Spleen (tissue), 11 donors: ENCODE measurements around the gene HMGCL. TPM values are rescaled to one million over a fixed set of nuclear protein-coding genes. Genes with fewer than 3 reads are reported as not detected.
"Not testable (repeated sequence)": the region's sequence is repeated elsewhere in the genome, so short reads cannot be mapped to it uniquely, and the experiment has no call there.

Source experiments
- DNase-seq: peaks from one replicate; pipeline ENCODE4 v3.0.0-alpha.2; 2020
- H3K27ac ChIP-seq, 8 donors: fragments of 200-600 bp; sonication (generic) in 7 of 8; 1 replicate in 4 of 8; 2 replicates in 4 of 8; pipeline versions ENCODE4 v1.5.0 to v1.8.0; 2016 to 2021; ENCODE audit warnings: inconsistent platforms in 4 of 8, mild to moderate bottlenecking in 4 of 8, moderate library complexity in 1 of 8
- H3K27me3 ChIP-seq, 7 donors: fragments of 200-600 bp; sonication (generic) in 6 of 7; replicated peaks in 1 of 7; 1 replicate in 4 of 7; 2 replicates in 3 of 7; pipeline versions ENCODE4 v1.5.0 to v1.8.0; 2016 to 2021; ENCODE audit warnings: inconsistent platforms in 3 of 7, mild to moderate bottlenecking in 1 of 7
- H3K36me3 ChIP-seq, 6 donors: fragments of 200-600 bp; sonication (generic) in 5 of 6; 1 replicate in 4 of 6; 2 replicates in 2 of 6; pipeline versions ENCODE4 v1.5.0 to v1.8.0; 2016 to 2021; ENCODE audit warnings: inconsistent platforms in 2 of 6
- H3K4me1 ChIP-seq, 6 donors: fragments of 200-600 bp; sonication (generic) in 5 of 6; 1 replicate in 3 of 6; 2 replicates in 3 of 6; pipeline versions ENCODE4 v1.5.0 to v1.8.0; 2016 to 2021; ENCODE audit warnings: inconsistent platforms in 3 of 6
- H3K4me3 ChIP-seq, 8 donors: fragments of 200-600 bp; sonication (generic) in 7 of 8; 1 replicate in 4 of 8; 2 replicates in 4 of 8; pipeline versions ENCODE4 v1.5.0 to v1.8.0; 2016 to 2021; ENCODE audit warnings: inconsistent platforms in 4 of 8, mild to moderate bottlenecking in 4 of 8, moderate library complexity in 2 of 8
- H3K9me3 ChIP-seq, 8 donors: fragments of 200-600 bp; sonication (generic) in 7 of 8; 1 replicate in 4 of 8; 2 replicates in 4 of 8; pipeline versions ENCODE4 v1.5.0 to v1.8.0; 2016 to 2021; ENCODE audit warnings: inconsistent platforms in 4 of 8
- CTCF ChIP-seq, 11 experiments: fragments of 200-600 bp in 7 of 11; fragments of 450-650 bp in 4 of 11; sonication (generic) in 4 of 11; IDR thresholded peaks in 8 of 11; conservative IDR thresholded peaks in 3 of 11; 1 replicate in 7 of 11; 2 replicates in 4 of 11; pipeline versions ENCODE4 v1.4.0 to v1.8.0; 2016 to 2021; ENCODE audit warnings: antibody characterized with exemption in 11 of 11, inconsistent platforms in 4 of 11, mild to moderate bottlenecking in 1 of 11
- POLR2A ChIP-seq, 3 donors: fragments of 450-650 bp; IDR thresholded peaks; one replicate each; pipeline ENCODE4 v1.5.1; 2017; ENCODE audit warnings: antibody characterized with exemption in 3 of 3, mild to moderate bottlenecking in 1 of 3
- POLR2AphosphoS5 ChIP-seq, 3 donors: sonication (generic); formaldehyde crosslinking; IDR thresholded peaks; one replicate each; pipeline ENCODE4 v1.5.1; 2017; ENCODE audit warnings: antibody characterized with exemption in 3 of 3
- WGBS, 5 donors: extraction: QIAGEN DNeasy Blood & Tissue Kit in 3 of 5; methylation state at CpG; one replicate each; pipeline versions ENCODE4 v1.1.5 to v1.1.7; 2013 to 2018; 5-methylcytosine and 5-hydroxymethylcytosine counted together
- intact Hi-C: fragments of 100-400 bp; cut with DNase I; formaldehyde crosslinking; loops from one replicate; pipeline ENCODE4 v1.15.0; 2023; ENCODE audit warnings: low total_unique reads
- polyA plus RNA-seq, 3 donors: library from polyadenylated mRNA; stranded (reverse); fragments of 200-250 nt; gene quantifications; one replicate each; pipeline ENCODE4 v1.2.1, GENCODE V29; 2013
- total RNA-seq, 7 donors: library from RNA; depleted of rRNA in 3 of 7; stranded (reverse); fragments of >200 nt in 3 of 7; fragmentation: NEBNext Ultra II Directional in 4 of 7; extraction: Animal tissue kit (Norgen Biotek cat#: 25700) in 4 of 7; gene quantifications; one replicate each; pipeline versions ENCODE4 v1.1.0 to v1.2.1, GENCODE V29; 2016 to 2021
- donor health status: healthy with polysubstance abuse.
- donor health status: DM: no; HTN: no; CAD: no; lungs with moderate emphysema.
- donor health status: DM: no; HTN: no; CAD: no.
- donor health status: Bipolar disorder and iron deficiency.
- donor health status: healthy.
- donor health status: DM: no; HTN: no; CAD: no.
- donor health status: DM: yes; HTN: yes; CAD: no.

The HMGCL gene
- total and polyA plus RNA-seq, 10 donors = 26.5 to 42.3 (median 34.6) TPM

- Histone ChIP-seq H3K36me3 (peaks cover 0 to 93% (median 40%) of the 10 kb centered on the region in 6 donors), H3K4me3 (no peak overlapping the region), H3K4me1 (peaks cover 4 to 39% (median 15%) of the 10 kb centered on the region in 6 donors), H3K27me3 (no peaks in the 10 kb centered on the region), H3K27ac (peak overlapping the region in 2 of 8 donors; percentile 0 to 13), H3K9me3 (no peaks in the 10 kb centered on the region)
- no peak for DNase-seq
- TF ChIP-seq POLR2AphosphoS5 (IDR thresholded peaks at IDR 0.05) (no peak), CTCF (IDR thresholded peaks at IDR 0.05 in 8 of 11, conservative IDR thresholded peaks at IDR 0.05 in 3 of 11) (no peak), POLR2A (IDR thresholded peaks at IDR 0.05) (no peak)
- 84 to 91% (median 87%) methylated on average over 4 of the region's 4 CpGs for WGBS, 5 donors
- intact Hi-C loops = no loop called here
Measured at GRCh38 chr1:23784846-23785245, 40.4 kb downstream of the HMGCL start.

- peaks cover 13 to 49% (median 27%) of the 10 kb centered on the region in 6 donors for H3K4me1 ChIP-seq
- H3K27me3 ChIP-seq, DNase-seq, intact Hi-C loops, H3K4me3 ChIP-seq, H3K27ac ChIP-seq, H3K9me3 ChIP-seq: not testable (repeated sequence)
- H3K36me3 ChIP-seq = peaks cover 0 to 83% (median 40%) of the 10 kb centered on the region in 6 donors
- WGBS, 5 donors = 93 to 96% (median 95%) methylated on average over 11 of the region's 11 CpGs
Measured at GRCh38 chr1:23783141-23783540, 42.1 kb downstream of the HMGCL start.

- intact Hi-C loops = no loop called here
- 55 to 83% (median 81%) methylated on average over 3 of the region's 3 CpGs for WGBS, 5 donors
- Histone ChIP-seq H3K36me3 (peaks cover 0 to 51% (median 14%) of the 10 kb centered on the region in 6 donors), H3K4me3 (peak overlapping the region in 5 of 8 donors; percentile 70 to 96 (median 80)), H3K4me1 (peaks cover 20 to 73% (median 42%) of the 10 kb centered on the region in 6 donors), H3K27me3 (no peaks in the 10 kb centered on the region), H3K9me3 (no peaks in the 10 kb centered on the region), H3K27ac (no peak overlapping the region)
- TF ChIP-seq CTCF (IDR thresholded peaks at IDR 0.05 in 8 of 11, conservative IDR thresholded peaks at IDR 0.05 in 3 of 11) = no peak
- no peak for TF ChIP-seq POLR2AphosphoS5 (IDR thresholded peaks at IDR 0.05)
- TF ChIP-seq POLR2A (IDR thresholded peaks at IDR 0.05) = no peak
- no peak for DNase-seq
Measured at GRCh38 chr1:23779826-23780371, 45.3 kb downstream of the HMGCL start.

- WGBS, 5 donors = 0 to 2% (median 0%) methylated on average over 17 to 90 of the region's 91 CpGs
- peak within 1 kb of the TSS; percentile 85 to 93 (median 92) for H3K27ac ChIP-seq
Measured at GRCh38 chr1:23777979-23778814, 47.0 kb downstream of the HMGCL start, which contains the start of gene PITHD1. Gene PITHD1 (plus strand): TSS chr1:23778418. CDS start chr1:23778516, 98 bp downstream.

More at GRCh38 chr1:23777979-23778814, 47.0 kb downstream of the HMGCL start, which contains the start of gene PITHD1:
- intact Hi-C loops = no loop called here
- H3K27me3 ChIP-seq = no peaks in the 10 kb centered on the region
- no peaks in the 10 kb centered on the region for H3K9me3 ChIP-seq
- TF ChIP-seq POLR2A (IDR thresholded peaks at IDR 0.05) = peak; percentile 26 to 60 (median 53)
- TF ChIP-seq POLR2AphosphoS5 (IDR thresholded peaks at IDR 0.05) = peak; percentile 96 to 98 (median 98)
- peak in 1 of 11 experiments; percentile 28 for TF ChIP-seq CTCF (IDR thresholded peaks at IDR 0.05 in 8 of 11, conservative IDR thresholded peaks at IDR 0.05 in 3 of 11)
- H3K4me3 ChIP-seq = peak within 1 kb of the TSS; percentile 70 to 96 (median 82)
- DNase-seq = peak; percentile 94
- peaks cover 20 to 70% (median 39%) of the 10 kb centered on the region in 6 donors for H3K4me1 ChIP-seq
- peaks cover 0 to 34% (median 7%) of the 10 kb centered on the region in 6 donors for H3K36me3 ChIP-seq
